ENCODE measurements around the gene AGAP3. TPM values are rescaled to one million over a fixed set of nuclear protein-coding genes. Genes with fewer than 3 reads are reported as not detected.
"Not testable (repeated sequence)": the region's sequence is repeated elsewhere in the genome, so short reads cannot be mapped to it uniquely, and the experiment has no call there.

Gene AGAP3
- total and polyA plus RNA-seq, 2 donors (not counting 1 experiment from before 2014, with no cell fraction given), result 32.9 to 34.2 TPM

- Histone ChIP-seq H3K9ac (ENCODE audit: insufficient read depth, low read length) (no peak overlapping the region), H3K27ac (ENCODE audit: insufficient read depth, low read length) (no peak overlapping the region), H2AFZ (ENCODE audit: low read length) (no peak overlapping the region), H3K4me3 (replicated peaks in 1 of 4; ENCODE audit: control extremely low read depth in 1 of 4, insufficient read depth in 1 of 4, low read depth in 3 of 4, low read length in 4 of 4) (no peak overlapping the region), H3K36me3 (ENCODE audit: control insufficient read depth, insufficient read depth, low read length) (peaks cover 16% of the 10 kb centered on the region), H3K9me3 (ENCODE audit: control insufficient read depth, insufficient read depth, low read depth, low read length) (no peaks in the 10 kb centered on the region), H3K4me1 (ENCODE audit: control insufficient read depth, extremely low read depth, insufficient read depth, low read length) (peaks cover 20% of the 10 kb centered on the region), H3K79me2 (ENCODE audit: control insufficient read depth, insufficient read depth, low read length) (no peaks in the 10 kb centered on the region), H3K4me2 (ENCODE audit: extremely low read depth, insufficient read depth, low read length) (no peak overlapping the region), H4K20me1 (ENCODE audit: control insufficient read depth, extremely low read depth, insufficient read depth, low read length) (no peaks in the 10 kb centered on the region), H3K27me3 (ENCODE audit: control insufficient read depth, insufficient read depth, low read length) (no peaks in the 10 kb centered on the region)
- DNase-seq (ENCODE audit: low read depth in 2 of 2), result no peak
- no peak for TF ChIP-seq EZH2 (IDR thresholded peaks at IDR 0.05; ENCODE audit: low read length, missing control alignments)
- no peak for TF ChIP-seq CTCF (conservative IDR thresholded peaks at IDR 0.05 in 1 of 2, IDR thresholded peaks at IDR 0.05 in 1 of 2; ENCODE audit: low read depth in 1 of 2, low read length in 2 of 2)
These were observed 46.3 kb upstream of the AGAP3 start for GRCh38 chr7:151039850-151040548.

- DNase-seq (ENCODE audit: low read depth in 2 of 2), result no peak
- H3K4me1 ChIP-seq (ENCODE audit: control insufficient read depth, extremely low read depth, insufficient read depth, low read length), result peaks cover 20% of the 10 kb centered on the region
- H3K4me3 ChIP-seq (replicated peaks in 1 of 4; ENCODE audit: control extremely low read depth in 1 of 4, insufficient read depth in 1 of 4, low read depth in 3 of 4, low read length in 4 of 4), result no peak overlapping the region
- H3K36me3 ChIP-seq (ENCODE audit: control insufficient read depth, insufficient read depth, low read length), result peaks cover 14% of the 10 kb centered on the region
- TF ChIP-seq CTCF (conservative IDR thresholded peaks at IDR 0.05 in 1 of 2, IDR thresholded peaks at IDR 0.05 in 1 of 2; ENCODE audit: low read depth in 1 of 2, low read length in 2 of 2) (no peak), EZH2 (IDR thresholded peaks at IDR 0.05; ENCODE audit: low read length, missing control alignments) (no peak)
- H2AFZ ChIP-seq (ENCODE audit: low read length), result no peak overlapping the region
- H3K79me2 ChIP-seq (ENCODE audit: control insufficient read depth, insufficient read depth, low read length), result no peaks in the 10 kb centered on the region
- no peak overlapping the region for H3K4me2 ChIP-seq (ENCODE audit: extremely low read depth, insufficient read depth, low read length)
- no peaks in the 10 kb centered on the region for H4K20me1 ChIP-seq (ENCODE audit: control insufficient read depth, extremely low read depth, insufficient read depth, low read length)
- no peaks in the 10 kb centered on the region for H3K27me3 ChIP-seq (ENCODE audit: control insufficient read depth, insufficient read depth, low read length)
- no peak overlapping the region for H3K9ac ChIP-seq (ENCODE audit: insufficient read depth, low read length)
- no peak overlapping the region for H3K27ac ChIP-seq (ENCODE audit: insufficient read depth, low read length)
- no peaks in the 10 kb centered on the region for H3K9me3 ChIP-seq (ENCODE audit: control insufficient read depth, insufficient read depth, low read depth, low read length)
These were observed 45.5 kb upstream of the AGAP3 start for GRCh38 chr7:151040616-151041375.

- not testable (repeated sequence) for H3K4me3 ChIP-seq (replicated peaks in 1 of 4; ENCODE audit: control extremely low read depth in 1 of 4, insufficient read depth in 1 of 4, low read depth in 3 of 4, low read length in 4 of 4); H3K27ac ChIP-seq (ENCODE audit: insufficient read depth, low read length); H3K9me3 ChIP-seq (ENCODE audit: control insufficient read depth, insufficient read depth, low read depth, low read length); H3K79me2 ChIP-seq (ENCODE audit: control insufficient read depth, insufficient read depth, low read length); H4K20me1 ChIP-seq (ENCODE audit: control insufficient read depth, extremely low read depth, insufficient read depth, low read length); DNase-seq (ENCODE audit: low read depth in 2 of 2); H2AFZ ChIP-seq (ENCODE audit: low read length); H3K9ac ChIP-seq (ENCODE audit: insufficient read depth, low read length); H3K27me3 ChIP-seq (ENCODE audit: control insufficient read depth, insufficient read depth, low read length); H3K4me2 ChIP-seq (ENCODE audit: extremely low read depth, insufficient read depth, low read length); H3K36me3 ChIP-seq (ENCODE audit: control insufficient read depth, insufficient read depth, low read length)
- peaks cover 19% of the 10 kb centered on the region for H3K4me1 ChIP-seq (ENCODE audit: control insufficient read depth, extremely low read depth, insufficient read depth, low read length)
These were observed 42.8 kb upstream of the AGAP3 start for GRCh38 chr7:151043449-151043848.

Measured in fibroblast of lung (primary cell).